ENCODE results near the gene RBBP8NL. TPM values are rescaled to one million over a fixed set of nuclear protein-coding genes. Genes with fewer than 3 reads are reported as not detected.

RBBP8NL gene
- total and polyA plus RNA-seq, 2 donors (not counting 3 experiments of a cell fraction or from before 2014, with no cell fraction given): not detected

DNA sequence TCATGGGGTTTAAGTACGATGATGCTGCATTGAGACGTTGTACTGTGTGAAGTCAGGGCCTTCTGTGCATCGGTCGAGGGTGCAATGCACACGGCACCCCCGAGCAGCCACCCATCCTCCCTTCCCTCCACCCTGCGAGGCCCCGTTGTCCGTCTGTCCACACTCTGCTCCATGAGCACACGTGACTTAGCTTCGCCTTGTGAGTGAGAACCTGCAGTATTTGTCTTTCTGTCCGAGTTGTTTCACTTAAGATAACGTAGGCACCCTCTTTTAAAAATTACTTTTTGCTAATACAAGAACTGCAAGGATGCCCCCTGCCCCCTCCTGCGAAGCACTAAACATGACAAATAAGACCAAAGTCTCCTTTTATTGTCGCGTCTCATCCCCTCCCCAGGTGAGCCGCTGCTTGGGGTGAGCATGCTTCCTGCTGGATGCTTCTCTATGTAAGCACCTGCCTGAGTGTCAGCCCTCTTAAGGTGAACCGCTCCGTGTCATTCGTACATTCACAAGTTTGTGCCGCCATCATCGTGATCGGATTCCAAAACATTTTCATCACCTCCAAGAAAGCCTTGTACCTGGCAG lies 3.6 kb upstream of the RBBP8NL start:
- no peaks in the 10 kb centered on the region for H3K4me1 ChIP-seq (ENCODE audit: control insufficient read depth, extremely low read depth, insufficient read depth, low read length)
- no peaks in the 10 kb centered on the region for H3K79me2 ChIP-seq (ENCODE audit: control insufficient read depth, insufficient read depth, low read length)
- H3K4me3 ChIP-seq (replicated peaks in 1 of 3; ENCODE audit: insufficient read depth in 1 of 3, low read depth in 1 of 3, low read length in 3 of 3): no peak overlapping the region
- TF ChIP-seq, protein P1, sequence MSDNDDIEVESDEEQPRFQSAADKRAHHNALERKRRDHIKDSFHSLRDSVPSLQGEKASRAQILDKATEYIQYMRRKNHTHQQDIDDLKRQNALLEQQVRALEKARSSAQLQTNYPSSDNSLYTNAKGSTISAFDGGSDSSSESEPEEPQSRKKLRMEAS (IDR thresholded peaks at IDR 0.05; ENCODE audit: insufficient read depth, insufficient read length): no peak
- TF ChIP-seq EZH2 (IDR thresholded peaks at IDR 0.05; ENCODE audit: borderline replicate concordance, low read depth, low read length, severe bottlenecking): no peak
- no peak for TF ChIP-seq FOS (IDR thresholded peaks at IDR 0.05; ENCODE audit: borderline replicate concordance, insufficient read depth, low read length)
- TF ChIP-seq MYC (IDR thresholded peaks at IDR 0.05; ENCODE audit: low read depth, low read length): no peak
- TF ChIP-seq GATA2 (IDR thresholded peaks at IDR 0.05; ENCODE audit: insufficient read depth, insufficient read length, low read depth, low read length): no peak
- TF ChIP-seq JUN (IDR thresholded peaks at IDR 0.05; ENCODE audit: borderline replicate concordance, insufficient read depth, insufficient read length, low read depth): no peak
- TF ChIP-seq POLR2A (IDR thresholded peaks at IDR 0.05; ENCODE audit: low read depth, low read length): no peak
- TF ChIP-seq POLR2AphosphoS5 (IDR thresholded peaks at IDR 0.05; ENCODE audit: insufficient read depth, low read depth, low read length): no peak
- TF ChIP-seq, protein P2, sequence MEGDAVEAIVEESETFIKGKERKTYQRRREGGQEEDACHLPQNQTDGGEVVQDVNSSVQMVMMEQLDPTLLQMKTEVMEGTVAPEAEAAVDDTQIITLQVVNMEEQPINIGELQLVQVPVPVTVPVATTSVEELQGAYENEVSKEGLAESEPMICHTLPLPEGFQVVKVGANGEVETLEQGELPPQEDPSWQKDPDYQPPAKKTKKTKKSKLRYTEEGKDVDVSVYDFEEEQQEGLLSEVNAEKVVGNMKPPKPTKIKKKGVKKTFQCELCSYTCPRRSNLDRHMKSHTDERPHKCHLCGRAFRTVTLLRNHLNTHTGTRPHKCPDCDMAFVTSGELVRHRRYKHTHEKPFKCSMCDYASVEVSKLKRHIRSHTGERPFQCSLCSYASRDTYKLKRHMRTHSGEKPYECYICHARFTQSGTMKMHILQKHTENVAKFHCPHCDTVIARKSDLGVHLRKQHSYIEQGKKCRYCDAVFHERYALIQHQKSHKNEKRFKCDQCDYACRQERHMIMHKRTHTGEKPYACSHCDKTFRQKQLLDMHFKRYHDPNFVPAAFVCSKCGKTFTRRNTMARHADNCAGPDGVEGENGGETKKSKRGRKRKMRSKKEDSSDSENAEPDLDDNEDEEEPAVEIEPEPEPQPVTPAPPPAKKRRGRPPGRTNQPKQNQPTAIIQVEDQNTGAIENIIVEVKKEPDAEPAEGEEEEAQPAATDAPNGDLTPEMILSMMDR (IDR thresholded peaks at IDR 0.05; ENCODE audit: extremely low read depth in 1 of 2, insufficient read depth in 1 of 2, low read depth in 1 of 2, low read length in 2 of 2): no peak
- H3K4me2 ChIP-seq (ENCODE audit: insufficient read depth, low read length): no peak overlapping the region
- intact Hi-C loops (cut with micrococcal nuclease) (no loop called here), dilution Hi-C loops (cut with MboI; ENCODE audit: extremely low pct_ligation_motif_present, low sequenced_read_pairs) (no loop called here)
- POLR2A ChIA-PET: no interaction called here
- no peak for DNase-seq (ENCODE audit: low read depth, low spot score)
- no peak overlapping the region for H3K27ac ChIP-seq (ENCODE audit: insufficient read depth, low read depth, low read length)
- peaks cover 23 to 26% of the 10 kb centered on the region in 2 experiments for H3K27me3 ChIP-seq (ENCODE audit: control insufficient read depth in 2 of 2, insufficient read depth in 2 of 2, low read length in 2 of 2)
- FAIRE-seq: no peak
- no TSS peak for BruUV-seq (replicated peaks)
- no peak overlapping the region for H2AFZ ChIP-seq (ENCODE audit: low read depth, low read length)
- no peak overlapping the region for H3K9ac ChIP-seq (replicated peaks; ENCODE audit: extremely low read depth, insufficient read depth, low read length)
- H3K36me3 ChIP-seq (ENCODE audit: control insufficient read depth in 2 of 2, extremely low read depth in 1 of 2, insufficient read depth in 2 of 2, low read length in 2 of 2): no peaks in the 10 kb centered on the region
- no peaks in the 10 kb centered on the region for H4K20me1 ChIP-seq (replicated peaks; ENCODE audit: control insufficient read depth, extremely low read depth, insufficient read depth, low read length)
- no peaks in the 10 kb centered on the region for H3K9me1 ChIP-seq (replicated peaks; ENCODE audit: control insufficient read depth, extremely low read depth, insufficient read depth, low read length)
- no peaks in the 10 kb centered on the region for H3K9me3 ChIP-seq (replicated peaks; ENCODE audit: control insufficient read depth, insufficient read depth, low read length)
- CTCF ChIA-PET: interaction anchor here (1.0 kb wide), 1 partner anchor 21 kb away, joined by 3 read pairs; no protein-coding TSS in a partner anchor
